WTC11 (cell line): ENCODE measurements around the gene FASTKD3. TPM values are rescaled to one million over a fixed set of nuclear protein-coding genes. Genes with fewer than 3 reads are reported as not detected.
A peak's percentile ranks its signal among the peaks of the same experiment; 100 is the strongest.

Source experiments
- ATAC-seq: fragments of 200-7000 bp; cut with Tn5 transposase; 2 replicates; pipeline ENCODE4 v1.10.0; 2021; ENCODE audit warnings: mild to moderate bottlenecking, moderate library complexity
- CTCF ChIA-PET: fragments of 300-600 bp; sonication (Branson Sonifier 250); formaldehyde crosslinking; loops from one replicate; lab custom pipeline; 2021; ENCODE audit warnings: antibody characterized with exemption; lab: Charles Lee
- POLR2A ChIA-PET: fragments of 350-600 bp; sonication (Branson Sonifier 250); formaldehyde crosslinking; loops from one replicate; lab custom pipeline; 2021; ENCODE audit warnings: antibody characterized with exemption; lab: Charles Lee
- DNase-seq: peaks from one replicate; pipeline ENCODE4 v3.0.0; 2021; ENCODE audit warnings: low spot score
- H3K27ac Mint-ChIP-seq: 2 replicates; pipeline ENCODE4 v1.8.0; 2021; ENCODE audit warnings: mixed read lengths
- H3K27me3 Mint-ChIP-seq: 2 replicates; pipeline ENCODE4 v1.8.0; 2021; ENCODE audit warnings: low read depth, mild to moderate bottlenecking, moderate library complexity, mixed read lengths
- H3K36me3 Mint-ChIP-seq: 2 replicates; pipeline ENCODE4 v1.8.0; 2021; ENCODE audit warnings: mixed read lengths
- H3K4me1 Mint-ChIP-seq: 2 replicates; pipeline ENCODE4 v1.8.0; 2022; ENCODE audit warnings: mixed read lengths
- H3K4me3 Mint-ChIP-seq: 2 replicates; pipeline ENCODE4 v1.8.0; 2021; ENCODE audit warnings: mild to moderate bottlenecking, moderate library complexity, mixed read lengths
- H3K9me3 Mint-ChIP-seq: 2 replicates; pipeline ENCODE4 v1.8.0; 2021; ENCODE audit warnings: mixed read lengths
- AR ChIP-seq: fragments of 250-450 bp; sonication (Bioruptor Pico); IDR thresholded peaks from 2 replicates; pipeline ENCODE4 v1.9.0; 2021; ENCODE audit warnings: mild to moderate bottlenecking
- CREM ChIP-seq: sonication (generic); formaldehyde crosslinking; IDR thresholded peaks from 2 replicates; pipeline ENCODE4 v1.8.1; 2022; ENCODE audit warnings: mild to moderate bottlenecking, missing genetic modification reagents, moderate library complexity
- CTCF ChIP-seq: fragments of 200-600 bp; IDR thresholded peaks from 2 replicates; pipeline ENCODE4 v1.8.0; 2022; ENCODE audit warnings: antibody characterized with exemption
- E2F5 ChIP-seq: sonication (generic); formaldehyde crosslinking; IDR thresholded peaks from 2 replicates; pipeline ENCODE4 v1.8.1; 2022; ENCODE audit warnings: mild to moderate bottlenecking, moderate library complexity, missing genetic modification reagents
- ELF4 ChIP-seq: sonication (generic); formaldehyde crosslinking; IDR thresholded peaks from 2 replicates; pipeline ENCODE4 v1.8.1; 2022; ENCODE audit warnings: low read depth, mild to moderate bottlenecking, moderate library complexity, missing genetic modification reagents
- ERG ChIP-seq: fragments of 250-450 bp; sonication (Bioruptor Pico); IDR thresholded peaks from 2 replicates; pipeline ENCODE4 v1.8.0; 2021; ENCODE audit warnings: mild to moderate bottlenecking
- ETV6 ChIP-seq: sonication (generic); formaldehyde crosslinking; IDR thresholded peaks from 2 replicates; pipeline ENCODE4 v1.8.1; 2022; ENCODE audit warnings: mild to moderate bottlenecking, missing genetic modification reagents
- GTF2I ChIP-seq: fragments of 250-450 bp; sonication (Bioruptor Pico); conservative IDR thresholded peaks from 2 replicates; pipeline ENCODE4 v1.4.0; 2021; ENCODE audit warnings: mild to moderate bottlenecking
- HMGXB4 ChIP-seq: sonication (generic); formaldehyde crosslinking; IDR thresholded peaks from 2 replicates; pipeline ENCODE4 v1.8.1; 2023; ENCODE audit warnings: mild to moderate bottlenecking, moderate library complexity, missing genetic modification reagents
- JAZF1 ChIP-seq: fragments of 250-450 bp; sonication (Bioruptor Pico); IDR thresholded peaks from 2 replicates; pipeline ENCODE4 v1.9.0; 2021; ENCODE audit warnings: moderate library complexity, mild to moderate bottlenecking, inconsistent platforms
- NFE2L1 ChIP-seq: sonication (generic); formaldehyde crosslinking; IDR thresholded peaks from 2 replicates; pipeline ENCODE4 v1.8.1; 2023; ENCODE audit warnings: missing genetic modification reagents
- PREB ChIP-seq: sonication (generic); formaldehyde crosslinking; IDR thresholded peaks from 2 replicates; pipeline ENCODE4 v1.8.1; 2022; ENCODE audit warnings: mild to moderate bottlenecking, missing genetic modification reagents, moderate library complexity, borderline replicate concordance
- PRRX2 ChIP-seq: fragments of 250-450 bp; sonication (Bioruptor Pico); IDR thresholded peaks from 2 replicates; pipeline ENCODE4 v1.8.0; 2021; ENCODE audit warnings: mild to moderate bottlenecking
- ZNF138 ChIP-seq: sonication (generic); formaldehyde crosslinking; conservative IDR thresholded peaks from 2 replicates; pipeline ENCODE4 v1.8.1; 2022; ENCODE audit warnings: mild to moderate bottlenecking, moderate library complexity, missing genetic modification reagents
- ZNF423 ChIP-seq: fragments of 250-450 bp; sonication (Bioruptor Pico); IDR thresholded peaks from 2 replicates; pipeline ENCODE4 v2.1.2; 2022; ENCODE audit warnings: mild to moderate bottlenecking, moderate library complexity
- ZNF425 ChIP-seq: fragments of 250-450 bp; sonication (Bioruptor Pico); conservative IDR thresholded peaks from 2 replicates; pipeline ENCODE4 v1.9.0; 2021; ENCODE audit warnings: mild to moderate bottlenecking
- ZSCAN18 ChIP-seq: fragments of 250-450 bp; sonication (Bioruptor Pico); IDR thresholded peaks from 2 replicates; pipeline ENCODE4 v2.1.2; 2022; ENCODE audit warnings: mild to moderate bottlenecking, moderate library complexity
- total RNA-seq: library from RNA; stranded (reverse); gene quantifications from 3 replicates; pipeline ENCODE4 v1.2.3, GENCODE V29; 2021

The FASTKD3 gene
- total RNA-seq, 1 experiment from 2014 or later: 8.7 TPM

GRCh38 chr5:7815892-7816534 lies 52.8 kb downstream of the FASTKD3 start (continued):
- TF ChIP-seq HMGXB4 (CRISPR knock-in tag): 0 out of 2 replicates have a peak, but pooled peaks have one; percentile 21
- no peak for TF ChIP-seq GTF2I (CRISPR knock-in tag)
- no peak for TF ChIP-seq E2F5 (CRISPR knock-in tag)
- TF ChIP-seq ZNF423 (CRISPR knock-in tag): peak; percentile 50; the same call in 1 of the 2 replicates
- TF ChIP-seq ERG (CRISPR knock-in tag): peak; percentile 21; the same call in 1 of the 2 replicates
- peak; percentile 69; the same call in 1 of the 2 replicates for TF ChIP-seq PRRX2 (CRISPR knock-in tag)
- TF ChIP-seq ELF4 (CRISPR knock-in tag): no peak
- TF ChIP-seq ZNF138: no peak
- TF ChIP-seq JAZF1 (CRISPR knock-in tag): no peak
- peak; percentile 82 for TF ChIP-seq CTCF
- no peak for TF ChIP-seq ETV6 (CRISPR knock-in tag)
- no peak for TF ChIP-seq ZSCAN18 (CRISPR knock-in tag)
- no peak for TF ChIP-seq NFE2L1 (CRISPR knock-in tag)

GRCh38 chr5:7814816-7815215 lies 54.0 kb downstream of the FASTKD3 start:
- Mint-ChIP-seq H3K4me1 (peaks cover 29% of the 10 kb centered on the region), H3K27me3 (no peaks in the 10 kb centered on the region), H3K36me3 (peaks cover 57% of the 10 kb centered on the region), H3K9me3 (no peaks in the 10 kb centered on the region), H3K4me3 (no peak overlapping the region), H3K27ac (peak overlapping the region; percentile 86; the same call in 1 of the 2 replicates)
- ChIA-PET POLR2A (interaction anchor here (1.3 kb wide), 1 partner anchor 36 kb away, joined by 3 read pairs; the partner anchor contains the start of gene CFAP90), CTCF (interaction anchor here (1.1 to 2.0 kb wide), 2 partner anchors 35 to 60 kb away, joined by 4 to 10 read pairs; no protein-coding TSS in a partner anchor)
- ATAC-seq (no peak), DNase-seq (no peak)
- TF ChIP-seq ZNF423 (CRISPR knock-in tag): no peak
- TF ChIP-seq ELF4 (CRISPR knock-in tag): no peak
- no peak for TF ChIP-seq ZNF425 (CRISPR knock-in tag)
- no peak for TF ChIP-seq GTF2I (CRISPR knock-in tag)
- no peak for TF ChIP-seq E2F5 (CRISPR knock-in tag)
- TF ChIP-seq PREB (CRISPR knock-in tag): no peak
- no peak for TF ChIP-seq CREM
- no peak for TF ChIP-seq AR (CRISPR knock-in tag)
